ENCODE data around the gene PBX1. TPM values are rescaled to one million over a fixed set of nuclear protein-coding genes. Genes with fewer than 3 reads are reported as not detected.
"Not testable (repeated sequence)": the region's sequence is repeated elsewhere in the genome, so short reads cannot be mapped to it uniquely, and the experiment has no call there.

PBX1 gene
- total RNA-seq, 8 experiments from 2014 or later: 27.8 to 268 (median 147) TPM

DNA sequence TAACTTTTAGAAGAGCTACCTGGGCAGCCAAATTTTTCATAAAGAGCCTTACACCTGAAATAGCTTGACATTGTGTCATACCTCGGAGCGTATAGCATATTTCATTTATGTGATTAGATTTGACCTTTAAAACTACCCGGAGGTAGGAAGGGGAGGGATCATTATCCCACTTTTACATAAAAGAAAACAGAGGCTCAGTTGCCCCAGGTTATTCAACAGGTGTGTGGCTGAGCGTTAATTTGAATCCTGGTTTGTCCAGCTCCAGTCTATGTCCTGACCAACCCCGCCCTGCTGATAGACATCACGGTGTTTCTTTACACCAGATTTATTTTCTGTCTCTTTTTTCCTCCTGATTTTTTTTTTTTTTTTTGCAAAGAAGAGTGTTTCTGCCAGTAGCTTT lies 39.7 kb downstream of the PBX1 start:
- Histone ChIP-seq H3K27ac (no peak overlapping the region), H3K4me3 (no peak overlapping the region), H3K4me1 (replicated peaks in 1 of 2) (peaks cover 40 to 50% of the 10 kb centered on the region in 2 donors)
- in situ Hi-C loops (cut with MboI; ENCODE audit: low pct_unique_long_range_greater_than_20kb in 2 of 9, low sequenced_read_pairs in 9 of 9, unreplicated experiment in 9 of 9): loop anchor here in 2 of 9 experiments (25.0 kb wide), 1 partner anchor 189 kb away; no protein-coding TSS in a partner anchor
- 40 to 100% (median 87%) methylated on average over 1 to 6 of the region's 6 CpGs for WGBS, 10 experiments
- ATAC-seq (replicated peaks in 6 of 8): no peak

DNA sequence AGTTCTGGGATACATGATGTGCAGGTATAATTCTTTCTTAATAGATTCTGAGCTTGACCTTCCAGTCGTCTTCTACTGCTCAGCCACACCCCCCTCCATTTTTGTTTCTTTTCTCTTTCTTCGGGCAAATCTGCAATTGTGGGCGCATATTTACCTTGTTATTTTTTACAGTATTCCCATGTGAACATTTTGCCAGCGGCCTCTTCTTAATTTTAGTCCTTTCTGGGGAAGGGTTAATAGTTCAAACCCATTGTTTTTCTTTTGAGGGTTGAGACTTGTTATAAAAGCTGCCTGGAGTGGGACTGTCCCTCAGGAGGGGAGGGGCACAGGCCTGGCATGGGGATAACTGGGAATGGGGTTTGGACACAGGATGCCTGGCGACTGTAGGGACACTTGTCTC lies 40.3 kb downstream of the PBX1 start:
- ATAC-seq (replicated peaks in 6 of 8): peak in 2 of 8 experiments; percentile 28 to 32
- H3K4me1 ChIP-seq (replicated peaks in 1 of 2): peaks cover 40 to 50% of the 10 kb centered on the region in 2 donors
- H3K4me3 ChIP-seq: no peak overlapping the region
- in situ Hi-C loops (cut with MboI; ENCODE audit: low pct_unique_long_range_greater_than_20kb in 2 of 9, low sequenced_read_pairs in 9 of 9, unreplicated experiment in 9 of 9): loop anchor here in 2 of 9 experiments (25.0 kb wide), 1 partner anchor 188 kb away; no protein-coding TSS in a partner anchor
- no peak overlapping the region for H3K27ac ChIP-seq
- 33 to 82% (median 48%) methylated on average over 1 to 5 of the region's 5 CpGs for WGBS, 10 experiments

DNA sequence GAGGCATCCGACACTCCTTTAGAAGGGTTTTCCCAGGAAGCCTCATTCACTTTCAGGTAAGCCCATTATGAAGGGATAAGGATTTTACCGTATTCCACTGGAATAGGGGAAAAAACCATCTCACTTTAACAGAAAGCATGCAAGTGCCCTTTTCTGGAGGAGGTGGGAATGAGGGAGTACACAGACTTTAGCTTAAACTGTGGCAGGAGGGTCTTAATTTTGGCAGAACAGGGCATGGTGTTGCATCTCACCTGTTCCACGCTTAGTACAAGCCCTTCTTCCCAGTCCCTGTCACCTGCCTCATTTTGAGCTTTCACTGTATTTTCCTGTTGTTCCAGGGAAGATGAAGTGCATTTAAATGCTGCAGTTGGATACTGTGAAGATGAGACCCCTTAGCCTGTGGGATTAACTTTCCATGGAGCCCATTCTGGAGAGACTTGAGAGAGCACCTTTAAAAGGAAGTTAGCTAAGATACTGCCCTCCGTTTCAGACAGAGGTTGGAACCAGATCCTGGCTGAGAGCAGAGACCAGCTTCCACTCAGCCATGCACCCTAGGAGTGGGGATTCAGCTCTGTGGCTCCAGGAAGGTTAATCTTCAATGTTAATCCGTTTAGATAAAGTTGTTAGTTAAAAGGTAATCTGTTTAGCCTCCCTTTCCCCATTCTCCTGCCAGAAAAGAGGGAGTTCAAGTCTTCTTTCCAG lies 42.6 kb downstream of the PBX1 start:
- Histone ChIP-seq H3K4me3 (no peak overlapping the region), H3K4me1 (replicated peaks in 1 of 2) (peaks cover 36 to 38% of the 10 kb centered on the region in 2 donors), H3K27ac (no peak overlapping the region)
- WGBS, 10 experiments: 53 to 94% (median 68%) methylated on average over 2 to 5 of the region's 5 CpGs; no CpG with 5 or more reads in 2 of the 10 experiments
- in situ Hi-C loops (cut with MboI; ENCODE audit: low pct_unique_long_range_greater_than_20kb in 2 of 9, low sequenced_read_pairs in 9 of 9, unreplicated experiment in 9 of 9): loop anchor here in 2 of 9 experiments (25.0 kb wide), 2 partner anchors 186 to 439 kb away; no protein-coding TSS in a partner anchor
- ATAC-seq (replicated peaks in 6 of 8): peak in 5 of 8 experiments; percentile 6 to 45 (median 13)

DNA sequence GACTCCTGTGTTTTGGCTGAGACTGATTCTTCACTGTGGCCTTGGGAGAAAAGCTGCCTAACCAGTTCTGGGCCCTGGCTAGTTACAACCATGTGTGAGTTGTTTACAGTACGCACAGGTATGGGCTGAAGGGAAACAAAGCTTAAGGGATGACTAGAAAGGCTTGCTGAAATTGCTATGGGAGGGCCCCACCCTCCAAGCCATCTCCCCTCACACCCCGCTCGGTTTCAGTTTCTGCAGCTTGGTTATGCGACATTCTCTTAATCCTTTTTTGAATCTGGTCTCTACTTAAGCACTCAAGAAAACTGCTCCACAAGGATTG lies 43.1 kb downstream of the PBX1 start:
- in situ Hi-C loops (cut with MboI; ENCODE audit: low pct_unique_long_range_greater_than_20kb in 2 of 9, low sequenced_read_pairs in 9 of 9, unreplicated experiment in 9 of 9): loop anchor here in 2 of 9 experiments (25.0 kb wide), 2 partner anchors 185 to 440 kb away; no protein-coding TSS in a partner anchor
- Histone ChIP-seq H3K27ac (no peak overlapping the region), H3K4me3 (no peak overlapping the region), H3K4me1 (replicated peaks in 1 of 2) (peaks cover 39 to 41% of the 10 kb centered on the region in 2 donors)
- peak; percentile 19 to 71 (median 34) for ATAC-seq (replicated peaks in 6 of 8)
- 0 to 96% (median 82%) methylated on average over 1 to 4 of the region's 4 CpGs; no CpG with 5 or more reads in 5 of the 10 experiments for WGBS, 10 experiments

DNA sequence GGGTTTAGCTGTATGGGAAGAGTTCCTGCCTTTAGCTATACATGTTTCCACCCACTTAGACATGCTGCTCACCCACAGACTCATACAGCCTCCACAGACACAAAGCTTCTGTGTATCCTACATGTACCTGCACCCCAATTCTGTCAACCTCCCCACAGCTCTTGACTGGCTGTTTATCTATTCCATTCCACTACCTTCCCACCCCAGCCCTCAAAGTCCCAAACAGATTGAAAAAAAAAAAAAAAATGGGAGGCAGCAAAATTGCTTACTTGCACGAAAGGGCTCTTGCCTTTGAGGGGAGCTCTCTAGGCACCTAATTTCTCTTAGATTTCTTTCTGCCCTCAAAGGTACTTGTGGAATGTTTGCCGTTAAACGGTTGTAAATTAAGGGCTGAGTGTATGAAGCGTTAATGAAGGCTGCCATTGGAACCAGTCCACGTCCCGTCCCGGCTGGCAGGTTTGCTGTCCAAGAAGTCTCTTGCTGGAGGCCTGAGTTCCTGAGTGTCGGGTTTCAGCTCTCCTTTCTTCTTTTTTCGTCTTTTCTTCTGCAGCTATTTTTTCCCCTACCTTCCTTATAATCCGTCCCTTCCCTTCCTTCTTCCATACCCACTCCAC lies 43.6 kb downstream of the PBX1 start:
- 0 to 31% (median 10%) methylated on average over 4 to 10 of the region's 10 CpGs for WGBS, 10 experiments
- in situ Hi-C loops (cut with MboI; ENCODE audit: low pct_unique_long_range_greater_than_20kb in 2 of 9, low sequenced_read_pairs in 9 of 9, unreplicated experiment in 9 of 9): loop anchor here in 2 of 9 experiments (25.0 kb wide), 2 partner anchors 185 to 440 kb away; no protein-coding TSS in a partner anchor
- no peak overlapping the region for H3K4me3 ChIP-seq
- peak; percentile 56 to 76 (median 65) for ATAC-seq (replicated peaks in 6 of 8)
- peak overlapping the region in 1 of 2 donors; percentile 1 for H3K27ac ChIP-seq
- peaks cover 44 to 46% of the 10 kb centered on the region in 2 donors for H3K4me1 ChIP-seq (replicated peaks in 1 of 2)

- H3K27ac ChIP-seq; ATAC-seq (replicated peaks in 6 of 8); H3K4me3 ChIP-seq: not testable (repeated sequence)
- WGBS, 10 experiments: 75 to 100% (median 96%) methylated on average over 1 to 4 of the region's 4 CpGs; no CpG with 5 or more reads in 1 of the 10 experiments
- in situ Hi-C loops (cut with MboI; ENCODE audit: low pct_unique_long_range_greater_than_20kb in 2 of 9, low sequenced_read_pairs in 9 of 9, unreplicated experiment in 9 of 9): loop anchor here in 2 of 9 experiments (25.0 kb wide), 2 partner anchors 183 to 442 kb away; no protein-coding TSS in a partner anchor
- H3K4me1 ChIP-seq (replicated peaks in 1 of 2): peaks cover 52 to 53% of the 10 kb centered on the region in 2 donors
These were observed 44.8 kb downstream of the PBX1 start for GRCh38 chr1:164603805-164604204.

- H3K4me1 ChIP-seq (replicated peaks in 1 of 2): peaks cover 50 to 54% of the 10 kb centered on the region in 2 donors
- in situ Hi-C loops (cut with MboI; ENCODE audit: low pct_unique_long_range_greater_than_20kb in 2 of 9, low sequenced_read_pairs in 9 of 9, unreplicated experiment in 9 of 9): loop anchor here in 2 of 9 experiments (25.0 kb wide), 2 partner anchors 183 to 442 kb away; no protein-coding TSS in a partner anchor
- 25 to 100% (median 88%) methylated on average over 1 to 2 of the region's 2 CpGs; no CpG with 5 or more reads in 2 of the 10 experiments for WGBS, 10 experiments
- no peak for ATAC-seq (replicated peaks in 6 of 8)
- H3K27ac ChIP-seq: no peak overlapping the region
- no peak overlapping the region for H3K4me3 ChIP-seq
These were observed 45.6 kb downstream of the PBX1 start for GRCh38 chr1:164604541-164604940.

DNA sequence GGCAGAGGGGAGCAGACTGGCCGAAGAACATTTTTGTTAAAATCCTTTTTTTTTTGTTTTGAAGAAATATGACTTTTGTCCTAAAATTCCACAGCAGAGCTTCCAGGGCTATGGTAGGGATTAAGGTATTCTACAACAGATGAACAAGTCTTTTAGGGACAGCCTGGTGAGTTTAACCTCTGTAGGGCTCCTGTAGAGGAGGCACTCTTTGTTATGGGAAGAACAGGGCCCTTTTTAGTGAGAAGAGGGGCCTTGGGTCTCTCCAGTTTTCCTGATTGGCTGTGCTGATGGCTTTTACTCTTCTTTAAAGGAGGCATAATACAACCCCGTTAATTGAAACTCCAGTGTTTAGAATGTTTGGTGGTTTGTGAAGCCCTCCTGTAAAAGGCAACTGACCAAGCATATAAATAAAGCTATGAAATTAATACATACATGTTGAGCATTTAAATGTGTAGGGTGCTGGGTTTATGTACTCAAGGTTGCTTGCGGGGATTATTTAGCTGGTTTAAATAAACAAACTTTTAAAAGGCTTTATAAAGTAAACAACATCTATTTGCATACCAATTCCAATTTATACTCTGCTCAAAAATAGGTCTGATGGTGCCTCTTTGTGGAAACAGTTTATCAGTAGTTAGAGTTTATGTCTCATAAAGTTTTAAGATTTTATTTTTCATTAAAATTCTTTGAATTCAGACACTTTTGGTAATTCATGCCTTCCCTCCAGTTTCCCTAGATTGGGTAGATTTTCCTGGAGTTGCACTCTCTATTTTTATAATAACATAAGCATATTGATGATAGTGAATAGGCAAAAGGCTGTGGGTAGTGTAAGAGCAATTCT lies 46.5 kb downstream of the PBX1 start:
- Histone ChIP-seq H3K27ac (no peak overlapping the region), H3K4me3 (no peak overlapping the region), H3K4me1 (replicated peaks in 1 of 2) (peaks cover 50 to 52% of the 10 kb centered on the region in 2 donors)
- WGBS, 10 experiments: 45 to 100% (median 86%) methylated on average over 1 to 3 of the region's 3 CpGs; no CpG with 5 or more reads in 1 of the 10 experiments
- in situ Hi-C loops (cut with MboI; ENCODE audit: low pct_unique_long_range_greater_than_20kb in 2 of 9, low sequenced_read_pairs in 9 of 9, unreplicated experiment in 9 of 9): loop anchor here in 2 of 9 experiments (25.0 kb wide), 2 partner anchors 182 to 443 kb away; no protein-coding TSS in a partner anchor
- ATAC-seq (replicated peaks in 6 of 8): peak in 1 of 8 experiments; percentile 7

GRCh38 chr1:164607351-164607750 lies 48.4 kb downstream of the PBX1 start:
- Histone ChIP-seq H3K4me1 (replicated peaks in 1 of 2) (peaks cover 62 to 63% of the 10 kb centered on the region in 2 donors), H3K27ac (no peak overlapping the region), H3K4me3 (no peak overlapping the region)
- peak in 4 of 8 experiments; percentile 18 to 55 (median 19) for ATAC-seq (replicated peaks in 6 of 8)
- in situ Hi-C loops (cut with MboI; ENCODE audit: low pct_unique_long_range_greater_than_20kb in 2 of 9, low sequenced_read_pairs in 9 of 9, unreplicated experiment in 9 of 9): loop anchor here in 2 of 9 experiments (25.0 kb wide), 2 partner anchors 180 to 445 kb away; no protein-coding TSS in a partner anchor
- WGBS, 10 experiments: 41 to 100% (median 64%) methylated on average over 2 to 3 of the region's 3 CpGs; no CpG with 5 or more reads in 1 of the 10 experiments

GRCh38 chr1:164608651-164609057 lies 49.7 kb downstream of the PBX1 start:
- Histone ChIP-seq H3K4me3 (no peak overlapping the region), H3K4me1 (replicated peaks in 1 of 2) (peaks cover 64 to 66% of the 10 kb centered on the region in 2 donors), H3K27ac (no peak overlapping the region)
- in situ Hi-C loops (cut with MboI; ENCODE audit: low pct_unique_long_range_greater_than_20kb in 2 of 9, low sequenced_read_pairs in 9 of 9, unreplicated experiment in 9 of 9): loop anchor here in 2 of 9 experiments (25.0 kb wide), 2 partner anchors 179 to 446 kb away; no protein-coding TSS in a partner anchor
- no peak for ATAC-seq (replicated peaks in 6 of 8)

GRCh38 chr1:164609089-164609488 lies 50.1 kb downstream of the PBX1 start:
- in situ Hi-C loops (cut with MboI; ENCODE audit: low pct_unique_long_range_greater_than_20kb in 2 of 9, low sequenced_read_pairs in 9 of 9, unreplicated experiment in 9 of 9): loop anchor here in 2 of 9 experiments (25.0 kb wide), 2 partner anchors 178 to 447 kb away; no protein-coding TSS in a partner anchor
- 45 to 100% (median 87%) methylated on average over 1 to 3 of the region's 3 CpGs; no CpG with 5 or more reads in 1 of the 10 experiments for WGBS, 10 experiments
- Histone ChIP-seq H3K4me3 (no peak overlapping the region), H3K27ac (no peak overlapping the region), H3K4me1 (replicated peaks in 1 of 2) (peaks cover 68 to 70% of the 10 kb centered on the region in 2 donors)
- no peak for ATAC-seq (replicated peaks in 6 of 8)
